GM21423 (cell line): ENCODE measurements around the gene ZNF384.
A peak's percentile ranks its signal among the peaks of the same experiment; 100 is the strongest.
"Not testable (repeated sequence)": the region's sequence is repeated elsewhere in the genome, so short reads cannot be mapped to it uniquely, and the experiment has no call there.

Experiments
- ATAC-seq: cut with Tn5 transposase; IDR thresholded peaks from one replicate; pipeline ENCODE4 v1.9.1; 2021; ENCODE audit warnings: mild to moderate bottlenecking, moderate library complexity; ENCODE audit not compliant: unreplicated experiment

The ZNF384 gene

GRCh38 chr12:6688999-6689882 lies at the start of gene ZNF384:
Gene ZNF384 (minus strand): TSS chr12:6689375. CDS start chr12:6679520, 9,855 bp downstream.
- peak; percentile 80 for ATAC-seq

DNA sequence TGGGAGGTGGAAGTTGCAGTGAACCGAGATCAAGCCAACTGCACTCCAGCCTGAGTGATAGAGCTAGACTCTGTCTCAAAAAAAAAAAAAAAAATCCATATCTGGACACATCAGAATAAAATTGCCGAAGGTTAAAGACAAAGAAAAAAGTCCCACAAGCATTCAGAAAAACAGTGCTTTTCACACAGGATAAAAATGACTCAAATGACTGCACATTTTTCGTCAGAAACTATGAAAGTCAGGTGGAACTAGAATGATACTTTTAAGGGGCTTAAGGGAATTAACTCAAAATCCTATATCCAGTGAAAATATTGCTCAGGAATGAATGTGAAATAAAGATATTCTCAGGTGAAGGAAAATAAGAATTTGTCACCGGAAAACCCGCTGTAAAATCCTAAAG lies 47.6 kb upstream of the ZNF384 start:
- no peak for ATAC-seq

- ATAC-seq, result no peak
Observed at GRCh38 chr12:6735448-6736191, 46.4 kb upstream of the ZNF384 start.

DNA sequence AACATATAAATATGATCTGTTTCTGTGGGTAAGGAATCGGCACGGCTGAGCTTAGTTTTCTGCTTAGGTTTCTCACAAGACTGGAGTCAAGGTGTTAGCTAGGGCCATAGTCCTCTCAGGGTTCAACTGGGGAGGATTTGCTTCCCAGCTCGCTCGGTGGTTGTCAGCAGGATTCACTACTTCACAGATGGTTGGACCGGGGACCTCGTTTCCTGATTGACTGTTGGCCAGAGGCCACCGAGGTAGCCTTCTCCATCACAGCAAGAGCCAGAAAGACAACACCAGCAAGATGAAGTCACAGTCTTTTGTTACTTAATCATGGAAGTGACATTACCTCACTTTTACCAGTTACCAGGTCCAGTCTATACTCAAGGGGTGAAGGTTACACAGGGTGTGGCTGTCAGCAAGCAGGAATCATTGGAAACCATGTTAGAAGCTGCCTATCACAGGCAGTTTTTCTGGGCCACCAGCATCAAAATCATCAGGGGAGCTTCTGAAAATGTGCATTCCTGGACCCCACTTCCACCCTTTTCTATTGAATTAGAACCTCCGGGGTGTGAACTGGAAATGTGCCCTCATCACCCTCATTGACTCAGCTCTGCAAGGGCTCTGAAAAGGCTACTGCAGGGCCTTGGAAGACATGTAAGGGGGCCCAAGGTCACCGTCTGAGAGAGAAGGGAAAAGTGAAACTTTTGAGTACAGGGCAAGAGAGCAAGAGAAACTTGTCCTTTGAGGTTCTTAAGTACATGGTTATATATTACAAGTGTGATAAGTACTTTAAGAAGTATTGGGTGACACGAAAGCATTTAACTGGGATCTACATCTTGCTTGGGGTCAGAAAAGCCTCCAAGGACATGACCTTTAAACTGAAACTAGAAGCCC lies 45.6 kb upstream of the ZNF384 start:
- ATAC-seq, result no peak

DNA sequence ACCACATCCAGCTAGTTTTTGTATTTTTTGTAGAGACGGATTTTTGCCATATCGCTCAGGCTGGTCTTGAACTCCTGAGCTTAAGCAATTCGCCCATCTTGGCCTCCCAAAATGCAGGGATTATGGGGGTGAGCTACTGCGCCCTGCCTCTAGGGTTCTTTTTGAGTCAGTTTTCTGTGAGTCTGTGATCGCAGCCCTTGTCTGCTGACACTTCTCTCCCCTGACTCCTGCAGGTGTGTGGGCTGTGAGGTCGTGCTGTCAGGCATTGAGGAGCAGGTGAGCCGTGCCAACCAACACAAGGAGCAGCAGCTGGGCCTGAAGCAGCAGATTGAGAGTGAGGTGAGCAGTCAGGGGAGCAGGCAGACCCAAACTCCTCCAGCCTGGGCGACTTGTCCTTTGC lies 41.0 kb upstream of the ZNF384 start:
- no peak for ATAC-seq

DNA sequence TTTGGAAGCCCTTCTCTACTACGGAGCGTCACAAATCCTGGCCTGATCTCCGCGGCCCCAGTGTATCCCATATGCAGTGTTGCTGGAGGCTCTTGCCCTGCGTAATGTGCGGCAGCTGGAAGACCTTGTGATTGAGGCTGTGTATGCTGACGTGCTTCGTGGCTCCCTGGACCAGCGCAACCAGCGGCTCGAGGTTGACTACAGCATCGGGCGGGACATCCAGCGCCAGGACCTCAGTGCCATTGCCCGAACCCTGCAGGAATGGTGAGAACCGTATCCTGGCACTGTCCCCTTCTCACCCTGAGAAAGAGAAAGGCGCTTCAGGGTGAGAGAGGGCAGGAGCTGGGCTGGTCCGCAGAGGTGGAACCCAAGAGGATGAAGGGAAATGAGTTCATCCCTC lies 40.0 kb upstream of the ZNF384 start:
- ATAC-seq, result no peak

DNA sequence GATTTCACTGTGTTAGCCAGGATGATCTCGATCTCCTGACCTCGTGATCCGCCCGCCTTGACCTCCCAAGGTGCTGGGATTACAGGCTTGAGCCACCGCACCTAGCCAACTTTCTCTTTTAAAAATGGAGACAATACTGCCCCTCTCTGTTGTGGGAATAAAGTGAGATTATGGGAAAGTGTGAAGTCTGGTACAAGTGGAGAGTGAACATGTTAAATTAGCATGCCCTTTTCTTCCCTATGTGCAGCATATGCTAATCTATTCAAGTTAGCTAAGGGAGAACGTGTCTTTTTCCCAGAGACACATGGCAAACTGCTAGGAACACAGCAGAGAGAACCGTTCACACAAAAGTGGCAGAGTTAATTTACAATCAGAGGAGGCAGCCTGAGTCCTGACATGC lies 36.2 kb upstream of the ZNF384 start:
- ATAC-seq, result no peak

- ATAC-seq, result peak; percentile 16
Observed at GRCh38 chr12:6724409-6724797, 35.2 kb upstream of the ZNF384 start.

DNA sequence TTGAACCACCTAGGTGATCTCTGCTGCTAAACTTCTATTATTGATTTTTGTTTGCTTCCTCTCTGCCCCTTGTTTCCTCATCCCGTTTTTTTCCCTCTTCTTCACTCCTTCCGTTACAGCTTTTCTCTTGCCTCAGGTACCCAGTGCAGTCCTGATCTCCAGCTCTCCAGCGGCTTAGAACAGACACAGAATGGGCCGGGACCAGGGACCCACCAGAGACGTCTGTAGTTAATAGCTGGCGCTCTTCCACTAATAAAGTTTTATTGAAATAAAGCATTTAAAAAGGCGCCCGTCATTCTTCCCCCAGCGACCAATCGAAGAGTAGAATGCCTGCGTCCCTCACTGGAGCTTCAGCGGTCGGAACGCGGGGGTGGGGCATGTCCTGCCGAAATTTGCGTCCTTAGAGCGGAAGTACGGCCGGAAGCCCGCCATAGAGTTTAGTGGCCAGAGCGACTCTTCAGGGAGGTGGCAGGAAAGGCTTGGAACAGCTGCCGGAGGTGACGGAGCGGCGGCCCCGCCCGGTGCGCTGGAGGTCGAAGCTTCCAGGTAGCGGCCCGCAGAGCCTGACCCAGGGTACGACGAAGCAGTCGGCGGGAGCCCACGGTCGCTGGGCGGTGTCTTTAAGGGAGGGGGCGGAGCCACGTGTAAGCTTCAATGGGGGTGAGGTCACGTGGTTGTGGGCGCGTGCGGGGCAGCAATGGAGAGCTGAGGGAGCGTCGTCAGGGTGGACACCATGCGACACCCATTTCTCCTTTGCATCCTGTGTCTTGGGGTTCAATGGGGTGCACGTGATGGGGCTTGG lies 34.6 kb upstream of the ZNF384 start, which contains the start of gene COPS7A:
Gene COPS7A (plus strand): TSS at position 440 of the 802 bp plus-strand sequence. CDS start 611 bp downstream, outside the sequence.
- ATAC-seq, result peak; percentile 93

DNA sequence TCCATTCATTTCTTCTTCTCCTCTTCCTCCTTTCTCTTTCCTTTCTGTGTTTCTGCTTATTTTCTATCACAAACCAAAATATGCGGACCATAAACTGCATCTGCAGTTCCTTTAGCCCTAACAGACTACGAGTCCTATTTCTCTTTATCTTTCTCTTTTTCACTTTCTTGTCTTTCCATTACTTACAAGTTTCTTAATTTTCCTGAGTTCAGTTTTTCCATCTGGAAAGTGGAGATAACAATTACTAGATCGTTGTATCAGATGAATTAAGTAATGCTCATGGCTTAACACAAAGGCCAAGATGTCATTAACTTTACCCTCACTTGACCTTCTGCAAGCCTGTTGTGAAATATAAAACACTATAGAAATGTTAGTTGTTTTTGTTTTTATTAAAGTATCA lies 33.7 kb upstream of the ZNF384 start:
- ATAC-seq, result no peak

DNA sequence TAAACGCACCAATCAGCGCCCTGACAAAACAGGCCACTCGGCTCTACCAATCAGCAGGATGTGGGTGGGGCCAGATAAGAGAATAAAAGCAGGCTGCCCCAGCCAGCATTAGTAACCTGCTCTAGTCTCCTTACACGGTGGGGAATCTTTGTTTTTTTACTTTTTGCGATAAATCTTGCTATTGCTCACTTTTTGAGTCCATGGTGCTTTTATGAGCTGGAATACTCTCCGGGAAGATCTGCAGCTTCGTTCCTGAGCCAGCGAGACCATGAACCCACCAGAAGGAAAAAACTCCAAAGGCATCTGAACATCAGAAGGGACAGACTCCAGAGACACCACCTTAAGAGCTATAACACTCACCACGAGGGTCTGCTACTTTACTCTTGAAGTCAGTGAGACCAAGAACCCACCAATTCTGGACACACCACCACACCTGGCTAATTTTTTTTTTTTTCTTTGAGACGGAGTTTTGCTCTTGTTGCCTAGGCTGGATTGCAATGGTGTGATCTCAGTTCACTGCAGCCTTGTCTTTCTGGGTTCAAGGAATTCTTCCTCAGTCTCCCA lies 27.8 kb upstream of the ZNF384 start:
- ATAC-seq, result no peak

DNA sequence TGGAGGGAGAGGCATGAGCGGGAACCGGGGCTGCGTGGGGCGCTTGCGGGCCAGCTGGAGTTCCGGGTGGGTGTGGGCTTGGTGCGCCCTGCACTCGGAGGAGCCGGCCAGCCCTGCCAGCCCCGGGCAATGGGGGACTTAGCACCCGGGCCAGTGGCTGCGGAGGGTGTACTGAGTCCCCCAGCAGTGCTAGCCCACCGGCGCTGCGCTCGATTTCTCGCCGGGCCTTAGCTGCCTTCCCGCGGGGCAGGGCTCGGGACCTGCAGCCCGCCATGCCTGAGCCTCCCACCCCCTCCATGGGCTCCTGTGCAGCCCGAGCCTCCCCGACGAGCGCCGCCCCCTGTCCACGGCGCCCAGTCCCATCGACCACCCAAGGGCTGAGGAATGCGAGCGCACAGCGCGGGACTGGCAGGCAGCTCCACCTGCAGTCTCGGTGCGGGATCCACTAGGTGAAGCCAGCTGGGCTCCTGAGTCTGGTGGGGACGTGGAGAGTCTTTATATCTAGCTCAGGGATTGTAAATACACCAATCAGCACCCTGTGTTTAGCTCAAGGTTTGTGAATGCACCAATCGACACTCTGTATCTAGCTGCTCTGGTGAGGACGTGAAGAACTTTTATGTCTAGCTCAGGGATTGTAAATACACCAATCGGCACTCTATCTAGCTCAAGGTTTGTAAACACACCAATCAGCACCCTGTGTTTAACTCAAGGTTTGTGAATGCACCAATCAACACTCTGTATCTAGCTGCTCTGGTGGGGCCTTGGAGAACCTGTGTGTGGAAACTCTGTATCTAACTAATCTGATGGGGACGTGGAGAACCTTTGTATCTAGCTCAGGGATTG lies 27.1 kb upstream of the ZNF384 start:
- ATAC-seq, result not testable (repeated sequence)

DNA sequence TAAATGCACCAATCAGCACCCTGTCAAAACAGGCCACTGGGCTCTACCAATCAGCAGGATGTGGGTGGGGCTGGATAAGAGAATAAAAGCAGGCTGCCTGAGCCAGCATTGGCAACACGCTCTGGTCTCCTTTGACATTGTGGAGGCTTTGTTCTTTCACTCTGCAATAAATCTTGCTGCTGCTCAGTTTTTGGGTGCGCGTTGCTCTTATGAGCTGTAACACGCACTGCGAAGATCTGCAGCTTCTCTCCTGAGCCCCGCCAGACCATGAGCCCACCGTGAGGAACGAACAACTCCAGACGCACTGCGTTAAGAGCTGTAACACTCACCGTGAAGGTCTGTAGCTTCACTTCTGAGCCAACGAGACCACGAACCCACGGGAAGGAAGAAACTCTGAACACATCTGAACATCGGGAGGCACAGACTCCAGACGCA lies 19.8 kb upstream of the ZNF384 start:
- ATAC-seq, result no peak

- not testable (repeated sequence) for ATAC-seq
Observed at GRCh38 chr12:6708351-6708750, 19.2 kb upstream of the ZNF384 start.

- no peak for ATAC-seq
Observed at GRCh38 chr12:6703631-6704030, 14.5 kb upstream of the ZNF384 start.

DNA sequence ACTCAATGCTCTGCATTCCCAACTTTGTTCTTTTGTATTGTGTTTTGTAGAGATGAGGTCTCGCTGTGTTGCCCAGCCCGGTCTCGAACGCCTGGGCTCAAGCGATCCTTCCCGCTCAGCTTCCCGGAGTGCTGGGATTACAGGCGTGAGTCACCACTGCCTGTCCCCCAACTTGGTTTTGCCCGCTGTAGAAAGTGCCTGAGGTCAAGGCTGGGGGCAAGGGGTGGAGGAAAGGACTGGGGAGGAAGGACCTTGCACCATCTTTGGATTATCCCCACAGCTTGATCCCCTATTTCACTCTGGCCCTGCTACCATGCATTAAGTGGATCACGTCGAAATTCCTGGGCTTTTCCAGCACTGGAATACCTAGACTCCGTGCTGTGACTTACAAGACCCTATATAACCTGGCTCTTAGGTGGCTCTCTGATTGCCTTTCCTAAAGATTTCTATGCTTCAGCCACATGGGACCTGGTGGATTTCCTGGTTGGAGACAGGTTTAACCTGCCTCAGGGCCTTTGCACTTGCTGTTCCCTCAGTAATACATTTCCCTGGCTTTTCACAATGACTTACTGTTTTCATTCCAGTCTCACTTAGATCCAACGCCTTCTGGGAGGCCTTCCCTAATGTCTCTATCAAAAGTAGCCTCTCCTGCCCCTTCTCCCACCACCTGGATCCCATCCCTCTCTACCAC lies 12.0 kb upstream of the ZNF384 start:
- no peak for ATAC-seq

DNA sequence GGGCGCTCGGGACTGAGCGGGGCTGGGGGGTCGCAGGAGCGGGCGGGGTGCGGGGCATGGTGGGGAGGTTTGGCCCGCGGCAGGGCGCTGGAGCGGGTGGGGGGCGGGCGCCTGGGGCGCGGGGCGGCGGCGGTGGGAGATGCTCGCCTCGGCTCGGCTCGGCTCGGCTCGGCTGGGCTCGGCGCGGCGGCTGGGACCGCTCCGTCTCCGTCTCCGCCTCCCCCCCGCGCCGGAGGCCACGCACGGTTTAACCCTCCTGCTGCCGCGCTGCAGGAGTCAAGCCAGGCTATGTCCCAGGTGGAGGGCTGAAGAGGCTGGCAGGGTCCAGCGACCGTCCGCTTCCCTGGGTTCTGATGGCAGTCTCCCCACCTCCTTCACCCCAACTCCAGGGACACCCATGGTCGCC lies 11.5 kb upstream of the ZNF384 start, which contains the start of gene PIANP:
Gene PIANP (minus strand): TSS at position 170 of the 406 bp plus-strand sequence. CDS start 2,754 bp downstream, outside the sequence.
- ATAC-seq, result no peak

GRCh38 chr12:6699989-6700645 lies 10.9 kb upstream of the ZNF384 start:
- ATAC-seq, result no peak
